ENCODE measurements around the gene SH2D3C.

Gene SH2D3C

DNA sequence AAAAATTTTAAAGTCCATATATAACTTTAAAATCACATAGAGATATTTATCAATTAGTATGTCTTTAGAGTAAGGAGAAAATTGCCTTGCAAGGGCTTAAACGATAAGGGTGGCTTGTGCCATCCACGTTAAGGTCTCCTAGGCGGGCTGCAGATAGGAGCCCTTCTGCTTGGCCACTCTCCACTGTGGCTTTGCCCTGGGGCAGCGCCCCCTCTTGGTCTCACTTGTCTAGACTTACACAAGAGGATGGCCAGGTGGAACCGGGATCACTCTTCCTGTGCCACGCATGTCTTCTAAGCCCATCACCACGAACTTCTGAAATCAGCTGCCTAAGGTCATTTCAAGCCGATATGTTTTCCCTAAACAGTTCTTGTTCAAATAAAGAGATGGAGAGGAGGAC lies 27.2 kb upstream of the SH2D3C start:
- DNase-seq: no peak

DNA sequence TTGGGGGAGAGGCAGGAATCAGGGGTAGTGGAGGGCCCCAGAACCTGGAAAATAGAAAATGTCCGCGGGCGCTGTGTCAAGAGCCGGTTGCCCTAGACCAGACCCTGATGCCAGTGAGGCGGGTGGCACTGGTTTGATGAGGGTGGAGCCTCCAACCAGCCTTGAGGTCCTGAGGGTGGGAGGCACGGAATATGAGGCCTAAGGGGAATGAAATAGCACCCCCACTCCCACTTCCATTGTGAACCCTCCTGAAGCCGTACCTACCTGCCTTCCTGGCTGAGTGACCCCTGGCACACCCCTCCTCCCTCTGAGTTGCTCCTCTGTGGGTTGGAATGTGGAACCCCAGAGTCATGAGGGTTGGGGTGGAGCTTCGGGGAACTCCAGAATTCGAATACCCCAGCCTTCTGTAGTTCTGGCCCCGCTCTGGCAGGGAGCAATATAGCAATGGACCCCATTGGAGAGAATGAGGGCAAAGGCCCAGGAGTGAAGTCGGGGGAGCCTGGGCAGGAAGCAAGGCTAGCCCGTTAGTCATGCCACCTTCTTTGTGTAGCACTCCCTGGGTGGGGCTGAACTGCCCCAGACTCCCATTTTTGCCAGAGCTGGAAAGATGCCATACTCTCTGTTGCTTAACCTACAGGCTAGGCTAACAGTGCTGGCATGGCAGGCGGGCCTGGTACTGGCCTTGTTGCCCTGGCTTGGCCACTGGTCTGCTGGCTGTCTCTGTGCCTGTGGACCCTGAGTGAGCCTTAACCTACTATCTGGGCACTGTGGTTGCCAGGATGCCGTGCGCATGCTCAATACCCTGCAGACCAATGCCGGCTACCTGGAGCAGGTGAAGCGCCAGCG lies 25.3 kb upstream of the SH2D3C start:
- no peak for DNase-seq

DNA sequence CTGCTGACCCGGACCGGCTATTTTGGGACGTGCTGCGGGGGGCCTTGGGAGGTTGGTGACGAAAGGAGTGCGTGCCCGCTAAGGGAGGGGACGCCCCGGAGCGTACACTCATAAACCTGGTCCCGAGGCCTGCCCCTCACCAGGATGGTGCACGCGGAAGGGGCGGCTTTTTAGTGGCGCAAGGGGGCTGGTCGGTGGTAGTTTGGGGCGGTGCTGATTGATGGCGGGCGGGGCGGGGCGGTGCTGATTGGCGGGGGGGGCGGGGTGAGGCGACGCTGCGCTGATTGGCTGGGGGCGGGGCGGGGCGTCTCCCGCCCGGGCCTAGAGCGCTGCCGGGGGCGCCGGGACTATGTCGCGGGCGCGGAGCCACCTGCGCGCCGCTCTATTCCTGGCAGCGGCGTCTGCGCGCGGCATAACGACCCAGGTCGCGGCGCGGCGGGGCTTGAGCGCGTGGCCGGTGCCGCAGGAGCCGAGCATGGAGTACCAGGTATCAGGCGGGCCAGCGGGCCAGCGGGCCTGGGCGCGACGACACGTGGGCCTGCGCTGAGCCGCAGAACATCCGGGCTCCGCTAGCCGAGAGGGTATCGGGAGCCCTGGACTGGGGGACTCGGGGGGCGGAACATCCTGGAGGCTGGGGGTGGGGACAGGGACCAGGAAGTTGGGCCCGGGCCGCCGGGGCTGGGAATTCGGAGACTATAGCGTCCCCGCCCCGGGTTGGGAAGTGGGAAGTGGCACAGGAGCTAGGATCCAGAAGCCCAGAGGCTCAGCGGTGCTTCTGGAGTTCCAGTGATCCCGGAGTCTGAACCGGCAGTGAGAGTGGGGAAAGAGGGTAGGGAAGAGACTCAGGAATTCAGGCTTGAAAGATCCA lies 24.3 kb upstream of the SH2D3C start, which contains the start of gene FPGS:
FPGS (plus strand) TSS at position 307 of the 868 bp plus-strand sequence; CDS start at position 350, 43 bp downstream.
- DNase-seq: peak; percentile 48

DNA sequence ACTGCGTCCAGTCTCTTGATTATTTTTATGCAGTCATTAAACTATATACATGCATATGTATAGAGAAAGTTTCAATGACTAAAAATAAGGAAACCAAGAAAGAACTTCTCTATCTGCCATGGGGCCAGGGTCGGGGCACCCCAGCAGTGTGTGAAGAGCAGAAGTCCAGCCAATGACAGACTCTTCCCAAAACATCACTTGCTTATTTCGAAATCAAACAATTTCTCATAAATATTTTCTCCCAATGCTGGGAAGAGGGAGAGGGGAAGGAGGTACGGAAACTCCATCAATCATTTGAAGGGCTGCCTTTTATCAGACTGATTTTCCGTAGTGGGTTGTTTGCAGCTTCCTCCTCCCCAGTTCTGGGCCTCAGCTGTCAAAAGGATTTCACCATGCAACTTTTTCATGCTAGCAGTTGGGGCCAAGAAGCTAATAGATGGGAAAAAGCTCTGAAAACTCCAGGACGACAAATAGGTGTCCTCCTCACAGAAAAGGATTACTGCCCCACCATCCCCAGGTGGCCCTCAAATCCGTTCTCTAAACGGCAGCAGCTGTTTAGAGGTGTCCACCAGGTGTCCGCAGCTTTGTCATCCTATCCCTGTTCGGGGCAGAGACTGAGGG lies 23.6 kb upstream of the SH2D3C start:
- DNase-seq: no peak

DNA sequence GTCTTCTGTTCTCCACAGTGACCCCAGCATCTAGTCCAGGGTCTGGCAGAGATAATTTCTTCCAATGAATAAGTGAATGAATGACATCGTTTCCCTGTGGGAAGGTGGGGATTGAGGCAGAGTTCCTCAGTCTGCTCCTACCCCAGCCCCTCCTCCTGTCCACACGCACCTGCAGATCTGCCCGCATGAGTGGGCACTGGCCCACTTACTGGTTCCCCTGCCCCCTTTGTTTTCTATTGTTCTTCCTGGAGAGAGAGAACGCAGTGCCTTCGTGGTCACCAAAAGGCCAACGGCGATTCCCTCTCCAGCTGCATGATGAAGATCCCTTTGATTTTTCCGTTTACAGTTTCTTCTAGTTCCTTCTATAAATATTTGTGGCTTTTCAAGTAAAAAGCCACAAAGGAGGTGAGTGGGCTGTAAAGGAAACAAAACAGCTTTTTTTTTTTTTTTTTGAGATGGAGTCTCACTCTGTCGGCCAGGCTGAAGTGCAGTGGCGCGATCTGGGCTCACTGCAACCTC lies 18.4 kb upstream of the SH2D3C start:
- no peak for DNase-seq

DNA sequence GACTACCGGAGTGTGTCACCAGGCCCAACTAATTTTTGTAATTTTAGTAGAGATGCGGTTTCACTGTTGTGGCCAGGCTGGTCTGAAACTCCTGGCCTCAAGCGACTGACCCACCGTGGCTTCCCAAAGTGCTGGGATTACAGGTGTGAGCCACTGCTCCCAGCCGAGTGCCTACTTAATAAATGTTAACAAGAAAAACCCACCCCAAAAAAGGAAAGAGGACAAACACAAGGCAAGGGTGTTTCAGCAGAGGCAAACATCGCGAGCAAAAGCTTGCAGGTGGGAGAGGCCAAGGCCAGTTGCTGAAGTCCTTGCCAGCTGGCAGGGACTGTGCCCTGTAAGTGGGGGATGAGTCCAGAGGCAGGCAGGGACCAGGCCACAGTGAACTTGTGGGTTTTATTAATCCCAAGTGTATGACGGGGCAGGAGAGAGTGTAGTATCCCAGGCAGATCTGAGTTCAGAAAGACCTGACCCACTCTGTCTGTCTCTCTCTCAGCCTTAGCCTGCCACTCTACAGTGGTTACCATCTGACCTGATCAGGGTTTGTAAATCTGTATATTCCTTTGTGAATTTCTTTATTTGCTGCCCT lies 17.9 kb upstream of the SH2D3C start:
- DNase-seq: no peak

DNA sequence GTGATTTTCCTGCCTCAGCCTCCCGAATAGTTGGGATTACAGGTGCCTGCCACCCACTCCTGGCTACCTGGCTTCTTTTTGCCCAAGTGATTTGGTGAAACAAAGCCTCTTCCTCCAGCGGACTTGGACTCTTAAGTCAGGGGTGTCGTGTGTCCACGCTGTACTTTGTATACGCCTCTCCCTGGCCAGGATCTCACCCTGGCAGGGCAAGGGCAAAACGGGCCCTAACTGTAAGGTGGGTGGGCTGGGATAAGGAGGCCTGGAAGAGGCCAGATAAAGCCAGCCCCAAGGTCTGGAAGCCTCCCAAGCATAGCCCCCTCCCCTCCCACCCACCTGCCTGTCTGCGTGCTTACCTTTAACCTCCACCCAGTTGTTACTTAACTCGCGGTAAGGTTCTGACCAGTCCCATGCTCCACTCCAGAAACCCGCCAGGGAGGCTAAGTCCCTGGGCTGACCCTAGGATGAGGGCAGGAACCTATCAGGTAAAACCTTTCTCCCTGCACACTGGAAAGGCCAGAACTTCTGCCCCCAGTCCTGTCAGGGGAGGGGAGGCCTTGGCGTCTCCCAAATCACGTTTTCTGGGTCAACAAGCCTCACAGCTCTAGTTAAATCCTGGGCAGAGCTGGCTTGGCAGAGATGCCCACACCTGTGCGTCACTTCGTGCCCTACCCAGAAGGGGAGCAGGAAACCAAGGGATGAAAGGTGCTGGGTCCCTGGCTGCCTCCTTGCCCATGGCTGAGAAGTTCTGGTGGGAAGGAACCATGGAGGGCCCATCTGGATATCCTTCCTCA lies 15.7 kb upstream of the SH2D3C start:
- DNase-seq: no peak

DNA sequence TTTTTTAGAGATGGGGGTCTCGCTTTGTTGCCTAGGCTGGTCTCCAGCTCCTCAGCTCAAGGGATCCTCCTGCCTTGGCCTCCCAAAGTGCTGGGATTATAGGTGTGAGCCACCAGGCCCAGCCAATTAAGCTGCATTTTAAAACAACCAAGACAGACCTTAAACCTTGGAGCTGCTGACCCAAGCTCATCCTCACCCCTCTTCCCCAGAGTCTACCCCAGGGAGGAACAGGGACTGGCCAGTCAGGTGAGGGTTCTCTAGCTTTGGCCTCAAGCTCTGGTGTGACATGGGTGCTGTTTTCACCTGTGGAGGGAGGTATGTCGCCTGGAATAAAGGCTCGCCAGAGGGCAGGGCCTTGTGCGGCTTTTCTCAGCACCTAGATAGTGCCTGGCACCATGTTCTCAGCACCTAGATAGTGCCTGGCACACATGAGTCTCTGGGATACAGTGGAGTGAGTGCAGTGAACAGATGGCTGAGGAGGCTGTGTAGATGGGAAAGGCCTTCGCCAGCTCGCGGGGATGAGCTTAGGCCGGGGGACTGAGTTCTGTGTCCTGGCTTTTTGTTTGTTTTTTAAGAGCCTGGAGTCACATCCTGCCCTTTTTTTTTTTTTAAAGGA lies 14.7 kb upstream of the SH2D3C start:
- no peak for DNase-seq

DNA sequence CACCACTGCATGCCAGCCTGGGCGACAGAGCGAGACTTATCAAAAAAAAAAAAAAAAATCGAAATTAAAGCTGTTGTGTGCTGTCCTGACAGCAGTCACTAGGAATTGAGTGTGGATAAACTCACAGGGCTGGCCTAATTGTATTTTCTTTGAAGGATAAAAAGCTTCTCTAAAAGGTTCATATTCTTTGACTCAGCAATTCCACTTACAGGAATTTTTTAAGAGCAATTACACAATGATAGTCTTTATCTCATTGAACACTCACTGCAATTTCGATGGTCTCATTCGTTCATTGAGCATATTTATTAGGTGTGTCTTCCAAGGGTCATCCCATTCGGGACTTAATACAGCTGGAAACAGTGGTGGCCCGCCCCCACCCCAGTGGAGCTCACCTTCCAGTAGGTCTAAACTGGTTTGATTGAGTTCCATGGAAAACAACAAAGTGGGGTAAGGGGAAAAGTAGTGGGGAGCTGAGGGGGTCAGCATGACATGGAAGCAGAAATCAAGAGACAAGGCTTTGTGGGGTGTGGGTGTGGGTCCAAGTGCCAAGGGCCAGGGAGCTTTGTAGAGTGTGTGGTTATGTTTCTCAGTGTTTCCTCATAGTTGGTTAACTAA lies 14.1 kb upstream of the SH2D3C start:
- no peak for DNase-seq

DNA sequence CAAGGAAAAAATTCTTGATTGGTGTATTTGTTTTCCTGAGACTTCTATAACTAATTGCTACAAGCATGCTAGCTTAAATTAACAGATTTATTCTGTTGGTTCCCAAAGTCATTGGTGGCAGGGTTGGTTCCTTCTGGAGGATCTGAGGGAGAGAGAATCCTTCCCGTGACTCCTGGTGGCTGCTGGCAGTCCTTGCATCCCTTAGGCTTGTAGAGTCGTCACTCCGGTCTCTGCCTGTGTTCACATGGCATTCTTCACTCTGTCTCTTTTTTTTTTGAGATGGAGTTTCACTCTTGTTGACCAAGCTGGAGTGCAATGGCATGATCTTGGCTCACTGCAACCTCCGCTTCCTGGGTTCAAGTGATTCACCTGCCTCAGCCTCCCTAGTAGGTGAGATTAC lies 12.6 kb upstream of the SH2D3C start:
- no peak for DNase-seq

DNA sequence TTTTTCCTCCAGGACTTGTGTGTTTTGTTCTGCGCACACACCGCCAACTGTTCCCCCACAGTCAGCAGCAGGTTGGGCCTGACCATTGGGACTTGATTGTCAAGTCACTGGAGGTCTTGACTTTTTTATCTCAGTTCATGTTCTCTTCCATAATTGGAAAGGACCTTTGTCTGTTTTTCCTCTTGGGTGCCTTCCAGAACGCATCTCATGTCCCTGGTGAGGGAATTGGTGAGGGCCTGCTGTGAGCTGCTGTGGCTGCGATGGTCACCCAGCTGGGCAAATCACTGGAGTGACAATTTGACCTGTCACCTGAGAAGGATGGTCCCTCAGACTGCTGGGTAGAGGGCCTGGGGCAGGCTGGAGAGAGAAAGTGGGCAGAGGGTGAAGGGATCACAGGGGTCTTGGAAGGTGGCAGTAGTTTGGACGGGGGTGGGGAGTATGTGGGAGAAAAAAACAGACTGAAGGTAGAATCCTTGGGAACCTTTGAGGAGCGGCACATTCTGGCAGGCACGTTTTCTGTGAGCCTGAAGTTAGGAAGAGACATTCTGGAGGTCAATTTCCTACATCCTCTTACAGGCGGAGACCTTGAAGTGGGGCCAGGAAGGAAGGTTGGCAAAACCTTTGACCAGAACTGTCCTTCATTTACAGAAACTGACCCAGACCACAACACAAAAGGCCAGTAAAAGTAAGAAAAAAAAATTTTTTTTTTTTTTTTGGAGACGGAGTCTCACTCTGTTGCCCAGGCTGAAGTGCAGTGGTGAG lies 11.8 kb upstream of the SH2D3C start:
- DNase-seq: no peak

DNA sequence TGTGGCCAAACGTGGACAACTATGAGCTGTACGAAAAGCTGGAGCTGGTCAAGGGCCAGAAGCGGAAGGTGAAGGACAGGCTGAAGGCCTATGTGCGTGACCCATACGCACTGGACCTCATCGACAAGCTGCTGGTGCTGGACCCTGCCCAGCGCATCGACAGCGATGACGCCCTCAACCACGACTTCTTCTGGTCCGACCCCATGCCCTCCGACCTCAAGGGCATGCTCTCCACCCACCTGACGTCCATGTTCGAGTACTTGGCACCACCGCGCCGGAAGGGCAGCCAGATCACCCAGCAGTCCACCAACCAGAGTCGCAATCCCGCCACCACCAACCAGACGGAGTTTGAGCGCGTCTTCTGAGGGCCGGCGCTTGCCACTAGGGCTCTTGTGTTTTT lies 10.7 kb upstream of the SH2D3C start:
- no peak for DNase-seq

DNA sequence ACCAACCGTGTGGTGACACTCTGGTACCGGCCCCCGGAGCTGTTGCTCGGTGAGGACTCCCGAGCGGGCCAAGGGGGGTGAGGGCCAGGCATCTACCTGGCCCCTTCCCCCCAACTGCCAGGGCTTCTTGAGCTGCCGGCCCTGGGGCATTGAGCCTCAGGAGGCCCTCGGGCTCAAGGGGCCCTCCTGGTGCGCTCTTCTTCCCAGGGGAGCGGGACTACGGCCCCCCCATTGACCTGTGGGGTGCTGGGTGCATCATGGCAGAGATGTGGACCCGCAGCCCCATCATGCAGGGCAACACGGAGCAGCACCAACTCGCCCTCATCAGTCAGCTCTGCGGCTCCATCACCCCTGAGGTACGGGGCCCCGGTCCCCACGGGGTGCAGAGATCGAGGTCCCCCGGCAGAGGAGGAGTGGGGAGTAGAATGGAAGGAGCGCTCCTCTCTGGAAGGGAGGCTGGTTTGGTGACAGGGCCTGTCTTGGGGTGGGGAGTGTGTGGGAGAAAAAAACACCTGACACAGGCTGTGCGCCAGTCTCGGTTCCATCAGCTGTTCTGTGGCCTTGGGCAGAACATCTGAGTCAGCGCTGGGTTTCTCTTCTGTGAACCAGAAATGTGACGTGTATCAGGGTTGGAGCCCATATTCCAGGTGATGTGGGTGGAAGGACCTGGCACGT lies 10.0 kb upstream of the SH2D3C start:
- no peak for DNase-seq

DNA sequence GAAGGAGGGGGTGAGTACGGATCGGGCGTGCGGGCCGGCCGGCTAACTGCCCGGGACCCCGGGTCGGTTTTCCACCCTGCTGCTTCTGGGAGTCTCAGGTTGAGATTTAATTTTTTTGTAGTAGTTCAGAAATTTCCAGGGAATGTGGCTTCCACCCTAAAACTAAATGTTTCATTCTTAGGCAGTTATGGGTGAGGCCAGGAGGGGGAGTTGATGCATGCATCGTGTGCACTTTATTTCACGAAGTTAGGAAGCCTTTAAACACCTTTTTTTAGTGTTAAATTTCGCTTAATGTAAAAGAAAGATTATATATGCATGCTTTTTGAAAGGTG lies 8.3 kb upstream of the SH2D3C start:
- DNase-seq: no peak

DNA sequence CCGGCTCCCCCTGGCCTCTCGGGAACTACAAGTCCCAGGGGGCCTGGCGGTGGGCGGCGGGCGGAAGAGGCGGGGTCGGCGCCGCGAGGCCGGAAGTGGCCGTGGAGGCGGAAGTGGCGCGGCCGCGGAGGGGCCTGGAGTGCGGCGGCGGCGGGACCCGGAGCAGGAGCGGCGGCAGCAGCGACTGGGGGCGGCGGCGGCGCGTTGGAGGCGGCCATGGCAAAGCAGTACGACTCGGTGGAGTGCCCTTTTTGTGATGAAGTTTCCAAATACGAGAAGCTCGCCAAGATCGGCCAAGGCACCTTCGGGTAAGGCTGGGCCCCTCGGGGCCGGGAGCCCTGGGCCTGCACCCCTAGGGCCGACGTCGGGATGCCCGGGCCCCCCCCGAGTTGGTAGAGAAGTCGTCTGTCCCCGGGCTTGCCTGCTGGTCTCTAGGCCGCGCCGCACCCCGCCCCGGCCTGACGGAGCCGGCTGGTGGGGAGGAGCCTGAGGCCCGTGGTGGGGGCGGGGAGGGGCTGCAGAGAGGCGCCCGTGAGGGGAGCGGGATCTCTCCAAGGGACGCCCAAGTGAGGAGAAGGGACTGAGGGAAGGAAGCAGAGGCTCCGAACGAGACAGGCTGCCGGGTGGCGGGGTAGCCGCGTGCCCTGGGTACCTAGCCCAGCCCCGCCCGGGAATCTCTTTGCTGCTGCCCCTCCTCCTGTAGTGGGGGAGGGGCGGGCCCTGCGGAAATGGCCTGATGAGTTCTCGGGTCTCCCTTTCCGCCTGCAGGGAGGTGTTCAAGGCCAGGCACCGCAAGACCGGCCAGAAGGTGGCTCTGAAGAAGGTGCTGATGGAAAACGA lies 7.7 kb upstream of the SH2D3C start, which contains the start of gene CDK9:
CDK9 (plus strand) TSS at position 102 of the 840 bp plus-strand sequence; CDS start at position 217, 115 bp downstream.
- peak; percentile 56 for DNase-seq

DNA sequence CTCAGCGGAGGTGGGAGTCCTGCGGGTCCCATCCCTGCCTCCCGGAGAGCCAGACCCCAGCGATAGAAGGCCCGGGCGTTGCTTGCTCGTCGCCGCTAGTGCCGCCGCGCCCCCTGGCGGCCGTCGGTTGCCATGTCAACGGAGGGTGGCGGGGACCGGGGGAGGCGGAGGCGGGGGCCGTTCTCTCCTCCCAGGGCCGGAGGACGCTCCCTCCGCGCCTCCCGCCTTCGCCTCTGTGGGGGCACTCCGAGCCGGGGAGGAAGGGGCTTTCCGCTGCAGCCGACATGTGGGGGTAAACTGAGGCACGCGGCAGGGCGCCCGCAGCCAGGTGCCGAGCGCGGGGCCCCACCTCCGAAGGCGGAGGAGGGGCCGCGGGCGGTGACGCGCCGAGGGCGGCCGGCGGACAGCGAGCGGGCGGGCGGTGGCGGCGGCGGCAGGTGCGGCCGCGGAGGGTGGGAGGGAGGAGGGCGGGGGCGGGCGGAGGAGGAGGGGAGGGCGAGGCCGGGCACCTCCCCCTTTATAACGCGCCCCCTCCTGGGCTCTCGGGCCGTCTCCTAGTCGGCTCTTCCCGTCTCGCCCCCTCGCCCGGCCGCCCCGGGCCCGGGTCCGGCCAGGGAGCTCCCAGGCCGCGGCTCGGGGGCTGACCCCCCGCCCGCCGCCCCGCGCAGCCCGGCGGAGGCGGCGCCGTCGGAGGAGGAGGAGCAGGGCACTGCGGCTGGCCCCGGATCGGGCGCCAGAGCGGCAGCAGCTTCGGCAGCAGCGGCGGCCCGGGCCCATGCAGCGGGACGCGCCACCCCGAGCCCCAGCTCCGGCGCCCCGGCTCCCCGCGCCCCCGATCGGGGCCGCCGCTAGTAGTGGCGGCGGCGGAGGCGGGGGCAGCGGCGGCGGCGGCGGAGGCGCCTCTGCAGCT lies 6.8 kb upstream of the SH2D3C start:
- peak; percentile 25 for DNase-seq
